Frontal cortex (tissue), 4 donors: ENCODE results near the gene SIGLECL1. TPM values are rescaled to one million over a fixed set of nuclear protein-coding genes. Genes with fewer than 3 reads are reported as not detected.
"Not testable (repeated sequence)": the region's sequence is repeated elsewhere in the genome, so short reads cannot be mapped to it uniquely, and the experiment has no call there.

Experiments used
- DNase-seq, 2 donors: peaks; one replicate each; pipeline ENCODE4 v3.0.0; 2012; ENCODE audit warnings: low spot score in 2 of 2
- FAIRE-seq: peaks from 2 replicates; lab custom pipeline; 2012; peaks lifted over from hg19 to GRCh38; lab: Jason Lieb, UNC
- total RNA-seq: library from RNA; depleted of rRNA; stranded (reverse); fragments of >200 nt; gene quantifications from one replicate; pipeline ENCODE4 v1.2.3, GENCODE V29; 2014
- donor health status: control.
- donor health status: control.
- donor health status: control.

Gene SIGLECL1
- not detected for total RNA-seq

GRCh38 chr19:51250786-51251467 is at the start of gene SIGLECL1:
Gene SIGLECL1, plus strand, starts transcription at chr19:51251080. Its CDS starts 12,993 bp downstream, at chr19:51264073.
- DNase-seq = no peak
- no peak for FAIRE-seq

- no peak for DNase-seq
- no peak for FAIRE-seq
Observed at GRCh38 chr19:51201712-51202111, 49.2 kb upstream of the SIGLECL1 start.

GRCh38 chr19:51203916-51204315 is 47.0 kb upstream of the SIGLECL1 start:
- no peak for FAIRE-seq
- DNase-seq = no peak

- no peak for FAIRE-seq
Observed at GRCh38 chr19:51204321-51204720, 46.6 kb upstream of the SIGLECL1 start.

GRCh38 chr19:51207747-51208146 is 43.1 kb upstream of the SIGLECL1 start:
- FAIRE-seq (no peak), DNase-seq (no peak)

More at GRCh38 chr19:51204321-51204720, 46.6 kb upstream of the SIGLECL1 start:
- no peak for DNase-seq

- DNase-seq = no peak
Observed at GRCh38 chr19:51210191-51210784, 40.6 kb upstream of the SIGLECL1 start.

GRCh38 chr19:51210874-51211361 is 40.0 kb upstream of the SIGLECL1 start:
- not testable (repeated sequence) for DNase-seq, FAIRE-seq

More at GRCh38 chr19:51210191-51210784, 40.6 kb upstream of the SIGLECL1 start:
- FAIRE-seq = no peak

- DNase-seq (no peak), FAIRE-seq (no peak)
Observed at GRCh38 chr19:51211833-51212232, 39.0 kb upstream of the SIGLECL1 start.

GRCh38 chr19:51219307-51219706 is 31.6 kb upstream of the SIGLECL1 start:
- no peak for DNase-seq
- FAIRE-seq = no peak

GRCh38 chr19:51219971-51220370 is 30.9 kb upstream of the SIGLECL1 start:
- no peak for DNase-seq
- no peak for FAIRE-seq

- DNase-seq (no peak), FAIRE-seq (no peak)
Observed at GRCh38 chr19:51220996-51221395, 29.9 kb upstream of the SIGLECL1 start.

GRCh38 chr19:51224163-51224641 is 26.7 kb upstream of the SIGLECL1 start:
- FAIRE-seq (no peak), DNase-seq (no peak)

GRCh38 chr19:51224898-51225393 is 25.9 kb upstream of the SIGLECL1 start, which contains the start of gene CD33:
Gene CD33, plus strand, starts transcription at chr19:51225080. Its CDS starts 39 bp downstream, at chr19:51225119.
- not testable (repeated sequence) for DNase-seq, FAIRE-seq

- FAIRE-seq (no peak), DNase-seq (no peak)
Observed at GRCh38 chr19:51226067-51226466, 24.8 kb upstream of the SIGLECL1 start.

GRCh38 chr19:51227326-51227725 is 23.6 kb upstream of the SIGLECL1 start:
- no peak for DNase-seq

GRCh38 chr19:51227966-51228365 is 22.9 kb upstream of the SIGLECL1 start:
- DNase-seq = no peak
- no peak for FAIRE-seq

More at GRCh38 chr19:51227326-51227725, 23.6 kb upstream of the SIGLECL1 start:
- no peak for FAIRE-seq

GRCh38 chr19:51240866-51241265 is 10.0 kb upstream of the SIGLECL1 start:
- no peak for DNase-seq

GRCh38 chr19:51242881-51243630 is 7.8 kb upstream of the SIGLECL1 start:
- FAIRE-seq (no peak), DNase-seq (no peak)

More at GRCh38 chr19:51240866-51241265, 10.0 kb upstream of the SIGLECL1 start:
- FAIRE-seq = no peak

GRCh38 chr19:51246164-51246552 is 4.7 kb upstream of the SIGLECL1 start:
- no peak for DNase-seq
- FAIRE-seq = no peak

- no peak for FAIRE-seq
- no peak for DNase-seq
Observed at GRCh38 chr19:51247972-51248590, 2.8 kb upstream of the SIGLECL1 start.
